HEK293 (cell line): ENCODE results near the gene MANSC4.

ENCODE experiments used
- CTCF ChIA-PET: fragments of 350-600 bp; formaldehyde crosslinking; extraction: SDS; loops from one replicate; lab custom pipeline; 2021; ENCODE audit warnings: antibody characterized with exemption; lab: Yijun Ruan, JAX
- POLR2A ChIA-PET: fragments of 300-600 bp; formaldehyde crosslinking; extraction: SDS; loops from one replicate; lab custom pipeline; 2020; ENCODE audit warnings: antibody characterized with exemption, inconsistent platforms; lab: Yijun Ruan, JAX
- H3K27ac ChIP-seq: fragments of 200-500 bp; sonication (Bioruptor generic); 2 replicates; pipeline ENCODE4 v1.5.1; 2014; ENCODE audit warnings: low read depth, low read length, control low read depth, inconsistent platforms; ENCODE audit errors: extremely low read depth
- H3K36me3 ChIP-seq, 2 experiments: fragments of 200-500 bp in 1 of 2; sonication (Bioruptor generic) in 1 of 2; 1 replicate in 1 of 2; 2 replicates in 1 of 2; pipeline ENCODE4 v1.5.1; 2014 to 2017; ENCODE audit warnings: inconsistent platforms in 2 of 2, low read length in 2 of 2; ENCODE audit not compliant: control insufficient read depth in 2 of 2, insufficient read depth in 1 of 2
- H3K4me1 ChIP-seq: fragments of 200-500 bp; sonication (Bioruptor generic); 2 replicates; pipeline ENCODE4 v1.5.1; 2014; ENCODE audit warnings: mild to moderate bottlenecking, low read length, inconsistent platforms; ENCODE audit not compliant: control insufficient read depth, insufficient read depth
- H3K4me3 ChIP-seq: 2 replicates; pipeline ENCODE4 v1.5.1; 2011; ENCODE audit warnings: low read depth, mild to moderate bottlenecking, control low read depth, low read length, moderate library complexity
- H3K9me3 ChIP-seq: fragments of 200-500 bp; sonication (Bioruptor generic); 2 replicates; pipeline ENCODE4 v1.5.1; 2014; ENCODE audit warnings: low read depth, low read length, inconsistent platforms; ENCODE audit not compliant: control insufficient read depth, insufficient read depth
- CTCF ChIP-seq: fragments of 450-650 bp; formaldehyde crosslinking; IDR thresholded peaks from 2 replicates; pipeline ENCODE4 v1.5.1; 2016; ENCODE audit warnings: missing biosample characterization, missing genetic modification characterization
- FEZF1 ChIP-seq: fragments of 450-650 bp; formaldehyde crosslinking; IDR thresholded peaks from 2 replicates; pipeline ENCODE4 v1.5.1; 2016; ENCODE audit warnings: missing biosample characterization, missing genetic modification characterization
- GLI4 ChIP-seq: fragments of 450-650 bp; formaldehyde crosslinking; IDR thresholded peaks from 2 replicates; pipeline ENCODE4 v1.5.1; 2016; ENCODE audit warnings: missing biosample characterization, missing genetic modification characterization
- KLF17 ChIP-seq: fragments of 450-650 bp; formaldehyde crosslinking; IDR thresholded peaks from 2 replicates; pipeline ENCODE4 v1.5.1; 2016; ENCODE audit warnings: missing biosample characterization, missing genetic modification characterization
- ZBTB6 ChIP-seq: fragments of 450-650 bp; formaldehyde crosslinking; IDR thresholded peaks from 2 replicates; pipeline ENCODE4 v1.5.1; 2017; ENCODE audit warnings: missing biosample characterization, missing genetic modification characterization
- ZNF280C ChIP-seq: fragments of 450-650 bp; formaldehyde crosslinking; IDR thresholded peaks from 2 replicates; pipeline ENCODE4 v1.5.1; 2016; ENCODE audit warnings: missing biosample characterization, missing genetic modification characterization
- ZNF398 ChIP-seq: fragments of 450-650 bp; formaldehyde crosslinking; IDR thresholded peaks from 2 replicates; pipeline ENCODE4 v1.5.1; 2017; ENCODE audit warnings: missing biosample characterization, missing genetic modification characterization
- ZNF488 ChIP-seq: fragments of 450-650 bp; formaldehyde crosslinking; IDR thresholded peaks from 2 replicates; pipeline ENCODE4 v1.5.1; 2016; ENCODE audit warnings: missing biosample characterization, missing genetic modification characterization
- ZNF623 ChIP-seq: fragments of 450-650 bp; formaldehyde crosslinking; IDR thresholded peaks from 2 replicates; pipeline ENCODE4 v1.5.1; 2016; ENCODE audit warnings: missing biosample characterization, missing genetic modification characterization
- ZNF624 ChIP-seq: fragments of 450-650 bp; formaldehyde crosslinking; IDR thresholded peaks from 2 replicates; pipeline ENCODE4 v1.5.1; 2017; ENCODE audit warnings: missing biosample characterization, missing genetic modification characterization
- ZNF645 ChIP-seq: fragments of 450-650 bp; formaldehyde crosslinking; IDR thresholded peaks from 2 replicates; pipeline ENCODE4; 2016; ENCODE audit warnings: missing biosample characterization, missing genetic modification characterization
- ZNF664 ChIP-seq: fragments of 450-650 bp; formaldehyde crosslinking; IDR thresholded peaks from 2 replicates; pipeline ENCODE4 v1.5.1; 2016; ENCODE audit warnings: missing biosample characterization, missing genetic modification characterization
- ZNF670 ChIP-seq: fragments of 450-650 bp; formaldehyde crosslinking; IDR thresholded peaks from 2 replicates; pipeline ENCODE4 v1.5.1; 2016; ENCODE audit warnings: missing biosample characterization, missing genetic modification characterization, low read depth
- ZNF701 ChIP-seq: fragments of 450-650 bp; formaldehyde crosslinking; IDR thresholded peaks from 2 replicates; pipeline ENCODE4 v1.5.1; 2016; ENCODE audit warnings: missing biosample characterization, missing genetic modification characterization

MANSC4 gene

GRCh38 chr12:27762757-27763156, 17.3 kb downstream of the MANSC4 start (continued):
- TF ChIP-seq ZNF398 (tag by site-specific recombination) (no peak), FEZF1 (tag by site-specific recombination) (no peak), GLI4 (no peak), ZNF488 (tag by site-specific recombination) (no peak), KLF17 (tag by site-specific recombination) (no peak)

- POLR2A ChIA-PET: interaction anchor here (0.6 kb wide), 1 partner anchor 1729 kb away, joined by 4 read pairs; no protein-coding TSS in a partner anchor
Measured at GRCh38 chr12:27756670-27757195, 23.3 kb downstream of the MANSC4 start.

More at GRCh38 chr12:27756670-27757195, 23.3 kb downstream of the MANSC4 start:
- Histone ChIP-seq H3K9me3 (no peaks in the 10 kb centered on the region), H3K36me3 (peaks cover 16 to 21% of the 10 kb centered on the region in 2 experiments; a peak in 2 of 3 replicates), H3K4me3 (no peak overlapping the region), H3K27ac (no peak overlapping the region), H3K4me1 (no peaks in the 10 kb centered on the region)
- TF ChIP-seq ZNF664 (tag by site-specific recombination) (no peak), ZNF670 (tag by site-specific recombination) (no peak), ZNF624 (tag by site-specific recombination) (no peak), ZNF701 (tag by site-specific recombination) (no peak), ZNF645 (no peak), ZNF280C (tag by site-specific recombination) (no peak), ZBTB6 (tag by site-specific recombination) (no peak), CTCF (tag by site-specific recombination) (no peak), ZNF623 (tag by site-specific recombination) (no peak)
- CTCF ChIA-PET: no interaction called here
